SK-N-SH (cell line): ENCODE measurements around the gene MPP7. TPM values are rescaled to one million over a fixed set of nuclear protein-coding genes. Genes with fewer than 3 reads are reported as not detected.

Source experiments
- CTCF ChIA-PET: fragments of 300-600, 350-600 bp; formaldehyde crosslinking; extraction: SDS; loops from one replicate; lab custom pipeline; 2021; lab: Yijun Ruan, JAX
- POLR2A ChIA-PET: fragments of 350-600 bp; sonication (Branson Sonifier 250); formaldehyde crosslinking; extraction: SDS; loops from one replicate; lab custom pipeline; 2020; ENCODE audit warnings: antibody characterized with exemption, inconsistent platforms; lab: Yijun Ruan, JAX
- DNase-seq: peaks from one replicate; pipeline ENCODE4 v3.0.0; 2012
- H2AFZ ChIP-seq: fragments of 200-600 bp; sonication (generic); 2 replicates; pipeline ENCODE4 v1.8.1; 2016; ENCODE audit warnings: antibody characterized with exemption, mild to moderate bottlenecking, low read depth
- H3F3A ChIP-seq: fragments of 200-600 bp; sonication (generic); replicated peaks from 2 replicates; pipeline ENCODE3; 2016; ENCODE audit warnings: antibody characterized with exemption, mild to moderate bottlenecking; ENCODE audit not compliant: insufficient read depth
- H3K27ac ChIP-seq, 2 experiments: fragments of 200-500 bp in 1 of 2; fragments of 200-600 bp in 1 of 2; sonication (Bioruptor generic) in 1 of 2; sonication (generic), shearing (Covaris generic) in 1 of 2; 2 replicates each; pipeline versions ENCODE4 v1.5.1 to v1.6.1; 2014 to 2016; ENCODE audit warnings: low read depth in 2 of 2, inconsistent platforms in 1 of 2, low read length in 1 of 2, mild to moderate bottlenecking in 1 of 2, mixed read lengths in 1 of 2
- H3K27me3 ChIP-seq: fragments of 200-600 bp; sonication (generic), shearing (Covaris generic); 2 replicates; pipeline ENCODE4 v1.6.1; 2016; ENCODE audit warnings: mixed run types; ENCODE audit not compliant: insufficient read depth
- H3K36me3 ChIP-seq, 2 experiments: fragments of 200-500 bp in 1 of 2; fragments of 200-600 bp in 1 of 2; sonication (Bioruptor generic) in 1 of 2; sonication (generic) in 1 of 2; replicated peaks in 1 of 2; 2 replicates each; pipeline versions ENCODE3 to v1.5.1; 2014 to 2016; ENCODE audit warnings: low read length in 1 of 2, mild to moderate bottlenecking in 1 of 2; ENCODE audit not compliant: insufficient read depth in 2 of 2, control insufficient read depth in 1 of 2
- H3K4me1 ChIP-seq, 2 experiments: fragments of 200-500 bp in 1 of 2; fragments of 200-600 bp in 1 of 2; sonication (Bioruptor generic) in 1 of 2; sonication (generic), shearing (Covaris generic) in 1 of 2; 2 replicates each; pipeline versions ENCODE4 v1.5.1 to v1.6.1; 2014 to 2016; ENCODE audit warnings: low read depth in 1 of 2, low read length in 1 of 2, mixed run types in 1 of 2; ENCODE audit not compliant: insufficient read depth in 2 of 2, control insufficient read depth in 1 of 2
- H3K4me2 ChIP-seq: fragments of 200-600 bp; sonication (generic), shearing (Covaris generic); 2 replicates; pipeline ENCODE4 v1.6.1; 2017; ENCODE audit warnings: mixed run types
- H3K4me3 ChIP-seq, 2 experiments: fragments of 200-500 bp in 1 of 2; fragments of 200-600 bp in 1 of 2; sonication (Bioruptor generic) in 1 of 2; sonication (generic), shearing (Covaris generic) in 1 of 2; 2 replicates each; pipeline versions ENCODE4 v1.5.1 to v1.8.1; 2014 to 2016; ENCODE audit warnings: low read depth in 2 of 2, inconsistent platforms in 1 of 2, low read length in 1 of 2, mild to moderate bottlenecking in 1 of 2, mixed read lengths in 1 of 2, moderate library complexity in 1 of 2
- H3K79me2 ChIP-seq: fragments of 200-600 bp; sonication (generic); 2 replicates; pipeline ENCODE4 v1.8.1; 2017; ENCODE audit warnings: mild to moderate bottlenecking; ENCODE audit not compliant: insufficient read depth
- H3K9ac ChIP-seq: fragments of 200-600 bp; sonication (generic); 2 replicates; pipeline ENCODE4 v1.6.1; 2017; ENCODE audit warnings: mixed run types
- H3K9me2 ChIP-seq: fragments of 200-600 bp; sonication (generic); 2 replicates; pipeline ENCODE4 v1.6.1; 2017; ENCODE audit warnings: mixed run types
- H3K9me3 ChIP-seq: fragments of 200-600 bp; sonication (generic); 2 replicates; pipeline ENCODE4 v1.6.1; 2017; ENCODE audit warnings: mixed run types, mild to moderate bottlenecking, moderate library complexity
- H4K20me1 ChIP-seq: fragments of 200-600 bp; sonication (generic); 2 replicates; pipeline ENCODE4 v1.6.1; 2017; ENCODE audit warnings: mild to moderate bottlenecking, mixed run types; ENCODE audit not compliant: insufficient read depth
- ELF1 ChIP-seq: IDR thresholded peaks from 2 replicates; pipeline ENCODE4 v1.4.0; 2012
- EP300 ChIP-seq, 2 experiments: IDR thresholded peaks; 2 replicates each; pipeline versions ENCODE4 v1.4.0 to v1.6.1; 2012; ENCODE audit warnings: borderline replicate concordance in 1 of 2, low read depth in 1 of 2, low read length in 1 of 2
- EZH2phosphoT487 ChIP-seq: fragments of 200-600 bp; sonication (generic); IDR thresholded peaks from 2 replicates; pipeline ENCODE4 v1.6.1; 2017; ENCODE audit warnings: low read depth, mixed run types, mild to moderate bottlenecking, antibody characterized with exemption, moderate library complexity, borderline replicate concordance
- FOXJ3 ChIP-seq: sonication (generic); formaldehyde crosslinking; IDR thresholded peaks from 2 replicates; pipeline ENCODE4 v1.5.1; 2020; ENCODE audit warnings: mild to moderate bottlenecking, missing genetic modification reagents
- FOXM1 ChIP-seq: IDR thresholded peaks from 2 replicates; pipeline ENCODE4 v1.4.0; 2012; ENCODE audit warnings: low read depth, mild to moderate bottlenecking
- GABPA ChIP-seq: IDR thresholded peaks from 2 replicates; pipeline ENCODE4 v1.4.0; 2012; ENCODE audit warnings: low read depth, mild to moderate bottlenecking
- MAX ChIP-seq: IDR thresholded peaks from 2 replicates; pipeline ENCODE4 v1.4.0; 2012; ENCODE audit warnings: low read depth
- NRF1 ChIP-seq: IDR thresholded peaks from 2 replicates; pipeline ENCODE4 v1.6.1; 2012; ENCODE audit warnings: low read depth, mild to moderate bottlenecking, low read length
- RCOR1 ChIP-seq: fragments of 150-350 bp; IDR thresholded peaks from 2 replicates; pipeline ENCODE4 v1.6.1; 2017; ENCODE audit warnings: antibody characterized with exemption, low read length
- REST ChIP-seq: IDR thresholded peaks from 2 replicates; pipeline ENCODE4 v1.6.1; 2012; ENCODE audit warnings: mild to moderate bottlenecking, low read depth, low read length, moderate library complexity
- RFX5 ChIP-seq: IDR thresholded peaks from 2 replicates; pipeline ENCODE4 v1.6.1; 2012; ENCODE audit warnings: mild to moderate bottlenecking, improper control_type of control experiment, low read length
- SMC3 ChIP-seq: IDR thresholded peaks from 2 replicates; pipeline ENCODE4 v1.6.1; 2012; ENCODE audit warnings: low read depth, low read length, improper control_type of control experiment
- TAF1 ChIP-seq: IDR thresholded peaks from 2 replicates; pipeline ENCODE4 v1.6.1; 2012; ENCODE audit warnings: low read depth, mild to moderate bottlenecking, low read length, moderate library complexity, borderline replicate concordance
- TCF12 ChIP-seq: IDR thresholded peaks from 2 replicates; pipeline ENCODE4 v1.4.0; 2012
- USF1 ChIP-seq: IDR thresholded peaks from 2 replicates; pipeline ENCODE4 v1.4.0; 2012; ENCODE audit warnings: low read depth, borderline replicate concordance
- WGBS: methylation state at CpG from one replicate; pipeline ENCODE4 v1.1.6; 2017; ENCODE audit warnings: low lambda C conversion rate; 5-methylcytosine and 5-hydroxymethylcytosine counted together
- polyA plus RNA-seq, 3 experiments: library from polyadenylated mRNA; depleted of rRNA; stranded (reverse); fragments of >200 nt; gene quantifications; 2 replicates each; pipeline ENCODE4 v1.2.3, GENCODE V29; 2012

The MPP7 gene
- polyA plus RNA-seq, 1 of the 3 experiments (the other 2 are of a cell fraction), result not detected

DNA sequence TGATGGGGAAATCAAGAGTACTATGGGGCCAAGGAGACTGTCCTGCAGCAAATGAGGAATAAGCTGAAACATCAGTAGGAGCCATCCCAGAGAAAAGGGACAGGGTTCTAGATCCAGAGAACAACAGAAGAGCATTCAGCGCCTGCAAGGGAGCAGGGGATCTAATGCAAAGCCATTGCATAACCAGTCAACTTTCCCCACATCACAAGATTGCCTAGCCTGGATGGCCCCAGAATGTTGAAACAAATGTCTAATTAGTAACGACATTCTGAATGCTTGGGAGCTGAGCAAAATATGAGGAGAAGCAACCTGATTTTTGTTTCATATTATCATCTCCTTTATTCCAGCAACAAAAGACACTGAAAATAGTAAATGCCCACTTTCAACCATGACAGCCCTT is 2.7 kb upstream of the MPP7 start:
- Histone ChIP-seq H3K27ac (no peak overlapping the region), H4K20me1 (no peaks in the 10 kb centered on the region), H3K9me3 (no peaks in the 10 kb centered on the region), H3K4me2 (no peak overlapping the region), H3K9ac (no peak overlapping the region), H3K27me3 (peaks cover 46% of the 10 kb centered on the region), H3K4me1 (no peaks in the 10 kb centered on the region; a peak in 2 of 4 replicates), H3K79me2 (no peaks in the 10 kb centered on the region), H3K4me3 (no peak overlapping the region), H2AFZ (no peak overlapping the region), H3K9me2 (no peaks in the 10 kb centered on the region)
- ChIA-PET POLR2A (no interaction called here), CTCF (interaction anchor here (0.6 kb wide), 1 partner anchor 9 kb away, joined by 3 read pairs; no protein-coding TSS in a partner anchor)
- WGBS, result 0% methylated on average over 2 of the region's 2 CpGs
- no peak for TF ChIP-seq ELF1
- TF ChIP-seq, all 33 proteins: peak for 0
- H3K36me3 ChIP-seq, result no peaks in the 10 kb centered on the region
- H3F3A ChIP-seq, result no peaks in the 10 kb centered on the region
- DNase-seq, result no peak

GRCh38 chr10:28304032-28304571 is 1.2 kb upstream of the MPP7 start:
- ChIA-PET POLR2A (no interaction called here), CTCF (no interaction called here)
- Histone ChIP-seq H4K20me1 (no peaks in the 10 kb centered on the region), H3K9me3 (no peaks in the 10 kb centered on the region), H3K36me3 (no peaks in the 10 kb centered on the region), H3K27ac (no peak overlapping the region), H3K4me3 (no peak overlapping the region), H3K4me1 (no peaks in the 10 kb centered on the region; a peak in 2 of 4 replicates), H3K27me3 (peaks cover 49% of the 10 kb centered on the region), H3K4me2 (no peak overlapping the region), H3K79me2 (no peaks in the 10 kb centered on the region), H3K9me2 (no peaks in the 10 kb centered on the region), H3F3A (no peaks in the 10 kb centered on the region), H3K9ac (no peak overlapping the region), H2AFZ (no peak overlapping the region)
- no peak for DNase-seq
- TF ChIP-seq TCF12, result no peak
- TF ChIP-seq EZH2phosphoT487, result no peak
- no peak for TF ChIP-seq TAF1
- no peak for TF ChIP-seq SMC3
- TF ChIP-seq GABPA, result no peak
- TF ChIP-seq USF1, result no peak
- no peak for TF ChIP-seq MAX
- TF ChIP-seq RCOR1, result no peak
- TF ChIP-seq RFX5, result no peak
- no peak for TF ChIP-seq FOXM1
- no peak for TF ChIP-seq FOXJ3
- no peak for TF ChIP-seq NRF1
- TF ChIP-seq REST, result no peak
- TF ChIP-seq EP300 (IDR thresholded peaks at IDR 0.05; ENCODE audit: borderline replicate concordance in 1 of 2, low read depth in 1 of 2, low read length in 1 of 2), result no peak
- WGBS, result 6% methylated on average over 3 of the region's 3 CpGs
